Activated T-helper 1 cell treated with Interleukin-2 at 50 U/mL for 16 hours (primary cell): ENCODE data around the gene LEF1.
"Not testable (repeated sequence)": the region's sequence is repeated elsewhere in the genome, so short reads cannot be mapped to it uniquely, and the experiment has no call there.

Source experiments
- DNase-seq: peaks from one replicate; pipeline ENCODE4 v3.0.0-alpha.2; 2020; ENCODE audit warnings: low read depth

Gene LEF1

DNA sequence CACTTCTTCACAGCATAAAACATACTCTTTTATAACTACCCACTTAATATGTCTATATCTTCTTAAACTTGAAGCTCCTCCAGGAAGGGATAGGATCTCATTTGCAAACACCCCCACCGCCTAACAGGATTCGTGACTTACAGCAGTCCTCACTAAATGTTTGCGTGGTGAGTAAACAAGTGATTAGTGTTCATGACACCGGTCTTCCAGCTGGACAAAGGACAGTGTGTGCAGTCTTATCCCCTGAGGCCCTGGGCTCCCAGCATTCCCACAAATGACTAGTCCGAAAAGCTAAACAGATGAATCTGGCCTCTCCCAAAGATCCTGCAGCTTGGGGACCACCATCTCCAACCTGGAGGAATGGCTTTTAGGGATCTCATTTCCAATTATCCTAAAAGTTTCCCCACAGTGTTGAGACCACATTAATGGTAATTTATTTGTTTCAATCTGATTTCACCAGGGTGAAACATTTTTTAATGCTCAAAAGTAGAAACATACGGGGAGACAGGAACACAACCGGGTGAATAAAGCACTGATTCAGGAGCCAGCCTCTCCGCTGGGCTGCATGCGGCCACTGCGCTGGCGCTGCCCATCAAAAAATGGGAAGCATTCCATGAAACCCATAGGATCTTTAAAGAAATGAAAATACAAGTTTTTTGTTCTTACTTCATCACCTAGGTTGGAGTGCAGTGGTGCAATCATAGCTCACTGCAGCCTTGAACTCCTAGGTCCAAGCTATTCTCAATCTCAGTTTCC lies 109.9 kb downstream of the LEF1 start:
- no peak for DNase-seq

DNA sequence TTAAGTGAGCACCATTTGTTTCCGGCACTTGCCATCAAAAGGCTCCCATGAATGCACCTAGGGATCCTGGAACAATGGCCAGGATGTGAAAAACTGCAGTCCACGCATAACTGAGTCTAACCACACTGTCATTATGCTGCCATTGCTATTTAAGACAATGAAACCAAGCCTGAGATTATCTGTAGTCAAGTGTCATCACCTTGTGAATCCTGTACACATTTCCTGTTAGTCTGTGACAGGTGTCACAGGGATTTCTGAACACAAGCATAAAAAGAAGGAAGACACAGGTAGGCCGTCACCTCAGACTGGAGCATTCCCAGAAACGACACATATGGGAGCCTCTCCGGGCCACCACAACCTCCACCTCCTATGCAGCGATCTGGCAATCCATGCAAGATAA lies 112.3 kb downstream of the LEF1 start:
- no peak for DNase-seq

DNA sequence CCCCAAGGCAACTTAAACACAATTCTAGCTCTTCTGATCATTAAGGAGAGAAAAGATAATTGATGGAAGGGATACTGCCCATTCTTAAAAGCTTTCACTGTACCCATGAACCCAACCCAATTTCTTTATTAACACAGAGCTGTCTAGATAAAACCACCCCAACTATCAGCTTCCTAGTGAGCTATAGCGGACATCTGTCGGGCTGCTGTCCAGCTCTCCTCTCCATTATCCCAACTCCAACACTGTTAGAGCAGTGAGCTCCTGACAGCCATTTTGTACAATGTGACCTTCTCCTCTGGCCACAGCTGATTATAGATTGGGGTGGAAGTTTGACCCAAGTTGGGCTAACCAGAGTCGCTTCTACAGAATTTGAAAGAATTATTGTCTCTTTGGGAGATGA lies 112.9 kb downstream of the LEF1 start:
- DNase-seq = no peak

DNA sequence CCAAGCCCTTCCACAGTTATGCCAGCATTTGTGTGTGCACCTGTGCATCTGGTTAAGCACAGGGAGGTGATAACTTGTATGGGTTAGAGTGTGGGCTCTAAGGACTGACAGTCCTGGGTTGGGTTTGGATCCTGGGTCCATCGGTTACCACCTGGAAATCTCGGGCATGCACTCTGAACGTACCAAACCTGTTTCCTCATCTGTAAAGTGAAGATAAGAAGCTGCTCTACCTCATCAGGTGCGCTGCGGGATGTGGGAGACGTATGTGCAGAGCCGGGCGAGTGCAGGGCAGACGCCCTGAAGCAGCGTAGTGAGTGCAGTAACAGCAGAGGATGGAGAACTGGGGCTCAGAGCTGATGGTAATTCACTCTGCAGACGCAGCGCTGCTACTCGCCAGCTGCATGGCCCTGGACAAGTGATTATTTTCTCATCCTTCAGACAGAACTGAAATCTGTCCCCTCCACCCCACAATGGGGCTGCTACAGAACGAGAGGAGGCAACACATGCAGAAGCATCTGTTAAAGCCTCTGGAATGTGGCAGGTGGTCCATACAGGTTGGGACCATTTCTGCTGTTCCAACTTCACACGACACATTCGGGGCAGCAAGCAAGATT lies 114.6 kb downstream of the LEF1 start:
- DNase-seq = no peak

DNA sequence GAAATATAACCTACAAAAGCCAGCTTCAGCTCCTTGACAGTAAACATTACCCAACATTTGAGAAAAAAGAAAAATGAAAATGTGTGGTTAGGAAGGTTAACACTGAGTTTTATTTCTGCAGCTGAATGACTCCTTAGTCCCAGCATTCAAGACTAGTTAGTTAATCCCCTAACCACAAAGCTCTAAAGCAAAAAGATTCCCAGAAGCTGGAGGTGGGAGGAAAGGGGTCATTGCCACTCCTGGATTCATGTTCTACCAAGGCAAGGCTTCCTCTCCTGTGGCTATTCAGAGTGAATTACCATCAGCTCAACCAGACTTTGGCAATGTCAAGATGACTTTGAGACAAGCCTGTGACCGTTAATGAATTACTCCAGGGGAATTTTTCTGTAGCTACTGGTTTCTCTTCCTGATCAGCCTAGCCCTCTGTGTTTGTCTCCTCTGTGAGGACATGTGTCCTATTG lies 115.5 kb downstream of the LEF1 start:
- DNase-seq = no peak

DNA sequence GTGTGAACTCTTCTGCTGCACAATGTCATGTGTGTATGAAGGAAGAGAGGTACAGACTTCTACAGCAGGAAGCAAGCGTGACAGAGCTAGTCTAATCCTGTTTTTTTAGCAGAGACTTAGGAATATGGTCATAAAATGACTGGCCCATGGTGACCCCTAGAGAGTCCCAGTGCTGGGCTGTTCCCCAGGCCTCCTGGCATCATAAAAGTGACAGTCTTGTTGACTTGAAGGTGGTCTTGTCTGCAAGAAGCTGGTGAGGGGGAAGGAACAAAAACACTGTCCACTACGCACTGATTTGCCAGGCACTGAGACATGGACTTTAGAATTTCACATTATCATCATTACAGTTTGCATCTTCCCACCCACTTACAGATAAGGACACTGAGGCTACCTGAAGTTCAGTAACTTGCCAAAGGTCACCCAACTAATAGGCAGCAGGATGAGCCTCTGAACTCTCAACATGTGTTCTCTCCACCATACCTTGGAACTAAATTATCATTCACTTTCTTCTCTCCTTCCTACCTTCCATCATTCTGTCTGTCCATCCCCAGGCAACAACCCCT lies 116.1 kb downstream of the LEF1 start:
- no peak for DNase-seq

DNA sequence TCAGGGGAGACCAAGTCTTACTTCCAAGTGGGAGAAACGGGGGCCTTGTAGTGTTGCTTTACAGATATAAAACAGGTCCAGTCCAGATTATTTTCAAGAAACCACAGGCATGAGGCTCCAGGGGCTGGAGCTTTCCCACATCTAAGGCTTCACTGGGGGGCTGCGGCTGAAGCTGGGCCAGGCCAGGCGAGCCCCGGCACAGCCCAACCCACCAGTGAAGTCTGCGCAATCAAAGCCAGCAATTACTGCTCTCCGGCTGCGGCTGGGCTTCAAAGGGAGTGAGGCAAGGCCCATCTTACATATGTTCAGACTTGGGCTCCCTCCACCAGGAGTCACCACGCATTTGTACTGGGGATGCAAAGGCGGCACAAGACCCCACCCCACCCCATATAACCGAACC lies 117.4 kb downstream of the LEF1 start:
- no peak for DNase-seq

DNA sequence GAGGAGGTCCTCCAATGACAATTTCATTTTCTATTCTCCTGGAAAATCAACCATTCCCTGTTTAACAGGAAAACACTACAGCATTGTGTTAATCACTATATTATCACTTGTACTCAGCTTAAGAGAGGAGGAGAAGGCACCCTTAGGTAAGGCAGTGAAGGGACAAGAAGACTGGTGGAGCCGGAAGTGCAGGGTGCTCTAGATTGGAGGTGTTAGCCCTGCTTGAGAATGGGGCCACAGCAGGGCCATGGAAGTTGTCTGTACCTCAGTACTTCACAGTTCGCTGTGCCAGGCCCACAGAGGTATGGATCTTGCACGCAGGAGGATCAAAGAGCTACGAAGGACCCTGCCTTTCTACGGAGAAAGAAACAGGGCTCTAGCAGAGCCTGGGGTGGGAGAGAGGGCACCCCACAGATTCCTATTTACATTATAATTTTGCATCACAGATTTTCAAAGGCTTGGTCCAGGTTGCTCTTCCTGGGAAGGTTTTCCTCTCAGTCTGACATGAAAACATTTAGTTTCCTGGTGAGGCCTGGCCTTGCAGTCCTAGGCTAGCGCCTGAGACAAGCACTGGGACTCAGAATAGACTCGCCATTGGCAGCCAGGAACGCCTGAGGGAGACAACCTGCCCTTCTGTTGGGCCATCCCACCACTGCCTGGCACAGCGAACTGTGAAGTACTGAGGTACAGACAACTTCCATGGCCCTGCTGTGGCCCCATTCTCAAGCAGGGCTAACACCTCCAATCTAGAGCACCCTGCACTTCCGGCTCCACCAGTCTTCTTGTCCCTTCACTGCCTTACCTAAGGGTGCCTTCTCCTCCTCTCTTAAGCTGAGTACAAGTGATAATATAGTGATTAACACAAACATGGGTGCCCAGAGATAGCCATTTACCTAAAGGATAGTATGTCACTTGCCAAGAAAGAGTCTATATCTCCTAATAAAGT lies 118.3 kb downstream of the LEF1 start:
- DNase-seq = not testable (repeated sequence)

DNA sequence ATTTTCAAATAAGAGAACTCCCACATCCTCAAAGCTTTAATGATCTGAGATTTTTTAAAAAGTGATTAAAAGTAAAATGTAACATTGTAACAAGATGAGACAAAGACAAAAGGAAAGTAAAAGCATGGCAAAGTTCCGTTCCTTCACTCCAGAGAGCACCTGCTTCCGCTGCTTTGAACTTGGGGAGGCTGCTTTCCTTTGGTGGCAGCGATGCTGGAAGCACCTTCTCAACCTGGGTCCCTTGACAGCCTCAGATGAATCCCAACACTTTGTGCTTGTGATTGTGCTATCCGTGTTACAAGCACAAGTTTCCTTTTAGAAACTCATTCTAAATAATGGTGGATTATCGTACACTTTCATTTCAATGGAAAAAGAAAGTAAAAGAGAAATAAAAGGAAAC lies 119.3 kb downstream of the LEF1 start:
- DNase-seq = no peak

DNA sequence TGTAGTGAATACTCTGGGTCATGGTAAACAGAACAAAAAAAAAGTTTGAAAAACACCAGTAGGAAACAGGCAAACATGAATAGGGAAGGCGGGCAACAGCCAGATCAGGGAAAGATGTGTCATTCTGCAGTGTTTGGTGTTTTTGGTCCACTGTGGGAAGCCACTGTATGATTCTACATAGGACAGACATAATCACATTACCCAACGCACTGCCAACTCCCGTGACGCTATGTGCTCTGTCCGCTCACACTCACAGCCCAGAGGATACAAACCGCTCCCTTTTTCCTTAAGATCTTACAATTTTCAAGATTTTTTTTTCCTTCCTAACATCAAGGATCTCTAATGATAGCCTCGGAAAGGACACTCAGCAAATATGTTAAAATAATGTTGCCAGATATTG lies 119.7 kb downstream of the LEF1 start:
- no peak for DNase-seq

DNA sequence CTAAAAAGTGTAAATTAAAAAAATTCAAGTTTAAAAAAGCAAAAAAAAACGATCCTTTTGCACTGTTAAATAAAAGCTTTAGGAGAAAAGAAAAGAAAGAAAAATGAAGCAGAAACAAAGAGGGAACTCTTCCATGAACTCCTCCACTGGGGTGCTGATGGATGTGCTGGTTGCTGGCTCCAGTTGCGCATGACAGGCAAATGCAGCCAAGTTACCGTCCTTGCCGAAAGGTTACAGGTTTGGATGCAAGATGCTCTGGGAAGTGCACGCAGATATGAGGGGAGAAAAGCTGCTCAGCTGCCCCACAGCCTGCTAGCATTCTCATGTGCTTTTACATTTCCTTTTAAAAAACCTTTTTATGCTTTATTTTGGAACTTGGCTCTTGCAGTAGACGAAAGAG lies 120.6 kb downstream of the LEF1 start:
- no peak for DNase-seq

DNA sequence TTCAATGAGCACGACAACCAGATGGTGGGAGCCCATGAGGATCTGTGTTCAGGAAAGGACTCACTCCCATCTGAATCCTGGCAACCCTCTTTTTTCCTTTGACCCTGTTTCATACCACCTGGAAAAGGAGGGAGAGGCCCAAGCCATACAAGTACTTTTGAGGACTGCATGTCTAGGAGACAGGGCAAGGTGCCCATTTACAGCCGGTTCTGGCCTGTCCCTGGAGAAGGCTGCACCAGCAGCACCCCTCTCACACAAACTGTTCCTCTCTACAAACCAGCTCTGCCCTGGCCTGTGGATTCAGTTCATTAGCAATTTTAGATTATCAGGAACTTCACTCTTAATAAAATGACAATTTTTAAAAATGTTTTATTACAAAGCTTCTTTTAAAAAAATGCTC lies 121.5 kb downstream of the LEF1 start:
- no peak for DNase-seq

DNA sequence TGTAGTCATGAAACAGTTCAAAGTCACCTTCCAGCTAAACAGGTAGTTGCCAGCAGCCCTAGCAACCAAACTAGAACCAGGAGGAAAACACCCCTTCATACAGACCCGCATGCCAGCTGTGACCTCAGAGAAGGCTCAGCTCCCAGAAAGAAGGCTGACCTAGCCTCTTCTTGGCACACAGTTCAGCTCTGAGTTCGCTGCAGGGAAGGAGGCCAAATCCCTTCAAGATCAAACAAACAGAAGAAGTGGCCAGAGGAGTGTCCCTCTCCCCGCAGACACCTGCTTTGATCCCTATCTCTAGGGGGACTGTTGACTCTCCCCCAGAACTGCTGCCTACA lies 123.1 kb downstream of the LEF1 start:
- DNase-seq = no peak

DNA sequence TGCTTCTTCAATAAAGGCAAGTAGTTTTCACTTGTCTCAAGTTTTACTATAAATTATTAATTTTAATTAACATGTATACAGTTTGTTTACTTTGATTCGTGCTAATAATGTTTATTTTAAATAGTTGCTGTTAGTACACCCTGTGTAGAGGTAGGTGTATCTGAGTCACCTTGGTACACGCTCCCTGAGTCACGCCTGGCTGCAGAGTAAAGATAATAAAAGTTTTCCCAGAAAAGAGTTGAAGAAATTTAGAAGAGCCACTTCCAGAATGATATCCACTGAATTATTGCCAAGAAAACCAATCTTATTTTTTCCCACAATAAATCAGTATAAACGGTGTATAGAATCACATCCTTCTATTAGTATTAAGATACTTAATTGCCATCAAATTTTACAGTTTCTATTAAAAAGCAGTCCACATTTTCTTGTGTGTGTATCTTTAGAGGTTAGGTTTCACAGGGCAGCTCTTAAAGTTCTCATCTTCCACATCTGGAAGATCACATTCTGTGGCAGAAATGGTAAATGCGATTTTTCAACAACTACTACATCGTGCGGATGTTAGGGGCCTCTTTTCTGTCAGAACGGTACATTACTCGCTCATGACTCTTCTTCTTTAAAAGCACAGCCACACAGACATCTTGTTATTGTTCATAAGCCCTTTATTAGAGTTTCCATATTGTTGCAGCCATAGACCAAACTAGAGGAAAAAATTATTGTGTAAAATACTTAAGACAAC lies 123.6 kb downstream of the LEF1 start:
- no peak for DNase-seq

DNA sequence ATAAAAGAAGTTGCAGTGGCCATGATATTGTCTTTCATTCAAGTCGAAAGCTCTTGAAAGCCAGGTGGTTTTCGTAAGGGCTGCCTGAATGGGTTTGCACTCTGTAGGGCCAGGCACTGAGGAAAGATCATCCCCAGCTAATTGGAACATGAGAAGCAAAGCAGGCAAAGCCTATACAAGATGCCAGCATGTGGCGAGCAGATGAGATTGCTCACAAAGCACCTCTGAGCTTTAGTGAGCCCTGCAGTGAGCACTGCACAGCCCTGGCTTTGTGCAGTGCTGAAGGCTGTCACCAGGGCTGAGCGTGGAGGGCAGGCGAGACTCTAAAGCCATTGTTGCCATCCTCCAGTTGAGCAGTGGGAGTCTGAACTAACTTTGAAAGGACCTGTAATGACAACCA lies 125.2 kb downstream of the LEF1 start:
- DNase-seq = no peak

DNA sequence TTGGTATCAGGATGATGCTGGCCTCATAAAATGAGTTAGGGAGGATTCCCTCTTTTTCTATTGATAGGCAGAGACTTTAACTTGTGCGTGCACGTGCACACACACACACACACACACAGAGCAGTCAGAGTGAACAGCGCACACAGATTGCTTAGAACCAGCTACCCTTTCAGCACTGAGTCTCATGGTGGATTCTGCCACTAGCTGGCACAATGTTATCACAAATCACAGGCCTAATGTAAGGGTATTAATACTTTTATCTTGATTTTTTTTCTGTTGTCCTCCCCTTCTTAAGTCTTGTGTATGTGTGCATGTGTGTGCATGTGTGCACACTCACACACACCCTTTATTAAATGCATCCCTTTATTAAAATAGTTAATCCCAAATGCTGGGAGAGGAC lies 125.8 kb downstream of the LEF1 start:
- no peak for DNase-seq

DNA sequence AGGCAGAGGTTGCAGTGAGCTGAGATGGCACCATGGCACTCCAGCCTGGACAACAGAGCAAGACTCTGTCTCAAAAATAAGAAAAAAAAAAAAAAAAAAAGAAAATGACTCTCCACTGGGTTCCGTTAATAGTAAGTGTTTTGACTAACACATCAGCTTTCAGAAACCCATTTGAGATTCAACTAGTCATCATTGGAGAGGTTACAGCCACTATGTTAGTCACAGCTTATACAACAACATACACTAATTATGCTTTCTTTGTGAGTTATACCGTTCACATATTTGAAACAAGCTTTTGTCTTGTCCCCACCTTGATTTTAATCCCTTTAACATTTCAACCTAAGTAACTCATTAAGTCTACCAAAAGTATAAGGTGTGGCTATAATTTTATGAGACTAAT lies 130.8 kb downstream of the LEF1 start:
- DNase-seq = no peak

DNA sequence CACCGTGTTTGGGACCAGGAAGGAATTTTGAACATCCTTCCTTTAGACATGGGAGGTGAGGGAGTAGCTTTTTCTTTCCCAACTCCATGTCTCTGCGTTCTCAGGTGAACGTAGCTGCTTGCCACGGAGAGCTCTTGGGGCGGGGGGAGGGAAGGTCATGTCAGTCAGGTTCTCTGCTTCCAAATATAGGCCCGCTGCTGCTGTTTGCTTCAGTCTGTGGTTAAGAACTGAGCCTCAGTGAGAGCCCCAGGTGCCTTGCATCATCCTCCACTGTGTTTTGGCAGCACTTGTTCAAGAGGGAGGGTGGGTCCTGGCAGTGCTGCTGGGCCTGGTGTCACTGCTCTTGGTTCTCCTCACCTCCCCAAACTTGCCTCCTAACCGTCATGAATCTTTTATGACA lies 132.5 kb downstream of the LEF1 start:
- DNase-seq = peak; percentile 35

DNA sequence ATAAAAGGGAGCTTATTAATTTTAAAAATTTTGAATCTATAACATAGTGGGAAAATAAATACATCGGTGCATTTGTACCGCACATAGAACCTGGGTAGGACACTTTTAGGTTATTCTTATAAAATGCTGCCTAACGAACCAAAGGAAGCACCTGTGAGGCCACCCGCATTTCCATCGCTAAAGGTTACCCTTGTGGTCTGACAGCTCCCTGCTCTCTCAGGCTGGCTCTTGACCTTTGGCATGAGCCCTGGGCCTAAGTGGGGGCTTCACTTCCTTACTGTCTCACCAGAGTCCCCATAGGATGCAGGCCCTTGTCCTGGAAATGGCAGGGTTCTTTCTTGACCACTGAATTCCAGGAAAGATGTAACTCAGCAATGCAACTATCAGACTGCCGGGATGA lies 133.0 kb downstream of the LEF1 start:
- no peak for DNase-seq

DNA sequence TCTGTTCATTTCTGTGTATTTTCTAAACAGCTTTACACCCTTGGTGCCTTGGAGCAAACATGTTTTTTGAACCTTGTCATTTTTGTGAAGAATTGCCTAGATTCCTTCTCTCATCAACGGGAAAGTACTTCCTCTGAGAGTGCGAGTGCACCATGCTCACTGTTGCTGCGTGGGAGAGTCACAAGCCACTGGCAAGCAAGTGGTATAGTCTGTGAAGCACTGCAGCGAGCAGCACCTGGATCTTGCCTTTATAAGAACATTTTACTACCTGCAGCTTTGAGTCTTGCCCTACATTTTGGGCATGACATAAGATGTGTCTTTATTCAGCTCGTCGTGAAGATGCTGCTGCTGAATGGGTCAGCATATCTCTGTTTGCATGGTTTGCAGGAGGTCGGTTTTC lies 134.2 kb downstream of the LEF1 start:
- DNase-seq = no peak

DNA sequence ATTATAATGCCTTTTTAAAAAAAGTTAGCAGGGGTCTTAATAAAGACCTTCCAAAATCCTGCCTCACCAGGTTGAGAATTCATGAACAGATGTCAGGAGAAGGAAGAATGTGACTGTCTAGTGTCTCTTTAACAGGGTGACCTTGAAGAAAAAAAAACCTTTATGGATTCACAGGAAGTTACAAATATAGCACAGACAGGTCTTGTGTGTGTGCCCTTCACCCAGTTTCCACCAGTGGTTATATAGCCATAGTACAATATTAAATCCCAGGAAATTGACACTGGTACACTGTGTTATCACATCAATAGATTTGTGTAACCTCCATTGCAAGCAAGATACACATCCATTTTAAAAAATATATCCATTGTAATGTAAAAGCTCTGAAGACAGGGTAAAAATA lies 135.4 kb downstream of the LEF1 start:
- DNase-seq = no peak
